HFFc6 (cell line): Measurements from ENCODE around the gene SRSF11. TPM values are rescaled to one million over a fixed set of nuclear protein-coding genes. Genes with fewer than 3 reads are reported as not detected.

Experiments used
- DNase-seq: peaks from one replicate; pipeline ENCODE4 v3.0.0-alpha.2; 2018
- H3K27ac Mint-ChIP-seq: 2 replicates; pipeline ENCODE4 v1.8.0; 2020; ENCODE audit warnings: mild to moderate bottlenecking, mixed read lengths
- H3K27me3 Mint-ChIP-seq: 2 replicates; pipeline ENCODE4 v1.8.0; 2021; ENCODE audit warnings: mild to moderate bottlenecking, moderate library complexity, mixed read lengths; ENCODE audit not compliant: insufficient read depth
- H3K36me3 Mint-ChIP-seq: 2 replicates; pipeline ENCODE4 v1.8.0; 2021; ENCODE audit warnings: low read depth, mixed read lengths
- H3K4me1 Mint-ChIP-seq: 2 replicates; pipeline ENCODE4 v1.8.0; 2020; ENCODE audit warnings: low read depth, mixed read lengths
- H3K4me3 Mint-ChIP-seq: 2 replicates; pipeline ENCODE4 v1.8.0; 2020; ENCODE audit warnings: mild to moderate bottlenecking, moderate library complexity, mixed read lengths
- H3K9me3 Mint-ChIP-seq: 2 replicates; pipeline ENCODE4 v1.8.0; 2020; ENCODE audit warnings: mild to moderate bottlenecking, mixed read lengths
- total RNA-seq, 6 experiments: library from RNA; stranded (reverse); fragmentation: NEBNext Ultra II Directional; extraction: Animal tissue kit (Norgen Biotek cat#: 25700); gene quantifications; 2 replicates in 1 of 6; 3 replicates in 5 of 6; pipeline ENCODE4 v1.2.3, GENCODE V29; 2021
- TF ChIP-seq, protein P1 (sequence below): fragments of 200-600 bp; sonication (generic); IDR thresholded peaks from 2 replicates; pipeline ENCODE4 v1.5.0; 2021; ENCODE audit warnings: antibody characterized with exemption, mild to moderate bottlenecking

Gene SRSF11
- total RNA-seq, 6 experiments from 2014 or later: 94.9 to 107 (median 100) TPM

- H3K27ac Mint-ChIP-seq: no peak overlapping the region
- H3K36me3 Mint-ChIP-seq: peaks cover 26% of the 10 kb centered on the region
- TF ChIP-seq, protein P1, sequence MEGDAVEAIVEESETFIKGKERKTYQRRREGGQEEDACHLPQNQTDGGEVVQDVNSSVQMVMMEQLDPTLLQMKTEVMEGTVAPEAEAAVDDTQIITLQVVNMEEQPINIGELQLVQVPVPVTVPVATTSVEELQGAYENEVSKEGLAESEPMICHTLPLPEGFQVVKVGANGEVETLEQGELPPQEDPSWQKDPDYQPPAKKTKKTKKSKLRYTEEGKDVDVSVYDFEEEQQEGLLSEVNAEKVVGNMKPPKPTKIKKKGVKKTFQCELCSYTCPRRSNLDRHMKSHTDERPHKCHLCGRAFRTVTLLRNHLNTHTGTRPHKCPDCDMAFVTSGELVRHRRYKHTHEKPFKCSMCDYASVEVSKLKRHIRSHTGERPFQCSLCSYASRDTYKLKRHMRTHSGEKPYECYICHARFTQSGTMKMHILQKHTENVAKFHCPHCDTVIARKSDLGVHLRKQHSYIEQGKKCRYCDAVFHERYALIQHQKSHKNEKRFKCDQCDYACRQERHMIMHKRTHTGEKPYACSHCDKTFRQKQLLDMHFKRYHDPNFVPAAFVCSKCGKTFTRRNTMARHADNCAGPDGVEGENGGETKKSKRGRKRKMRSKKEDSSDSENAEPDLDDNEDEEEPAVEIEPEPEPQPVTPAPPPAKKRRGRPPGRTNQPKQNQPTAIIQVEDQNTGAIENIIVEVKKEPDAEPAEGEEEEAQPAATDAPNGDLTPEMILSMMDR: no peak
- H3K4me3 Mint-ChIP-seq: no peak overlapping the region
- peaks cover 79% of the 10 kb centered on the region for H3K4me1 Mint-ChIP-seq
- H3K27me3 Mint-ChIP-seq: peaks cover 3% of the 10 kb centered on the region; the same call in 1 of the 2 replicates
- DNase-seq: no peak
- no peaks in the 10 kb centered on the region for H3K9me3 Mint-ChIP-seq
Measured at GRCh38 chr1:70224954-70225353, 3.8 kb downstream of the SRSF11 start.

- Mint-ChIP-seq H3K4me1 (peaks cover 68% of the 10 kb centered on the region), H3K36me3 (peaks cover 33% of the 10 kb centered on the region), H3K4me3 (no peak overlapping the region; the same call in 1 of the 2 replicates), H3K9me3 (no peaks in the 10 kb centered on the region), H3K27ac (peak overlapping the region; percentile 45), H3K27me3 (no peaks in the 10 kb centered on the region)
- TF ChIP-seq, protein P1: no peak
- no peak for DNase-seq
Measured at GRCh38 chr1:70227439-70227838, 6.3 kb downstream of the SRSF11 start.

DNA sequence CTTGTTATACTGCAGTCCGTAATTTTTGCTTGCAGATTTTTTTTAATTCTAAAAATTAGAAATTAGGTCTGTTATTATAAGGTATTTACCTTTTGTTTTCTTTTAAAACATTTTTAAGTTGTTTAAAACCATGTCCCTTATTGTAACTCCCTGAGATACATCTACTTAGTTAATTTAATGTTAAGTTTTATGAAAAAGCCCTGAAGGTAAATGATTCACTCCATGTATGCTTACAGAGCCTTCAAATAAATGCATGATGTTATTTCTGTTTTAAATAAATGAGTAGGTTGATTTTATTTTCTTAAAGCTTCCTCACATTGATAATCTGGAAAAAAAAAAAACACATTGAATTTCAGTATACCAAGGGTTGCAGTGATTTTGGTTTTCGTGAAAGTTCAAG lies 7.5 kb downstream of the SRSF11 start:
- no peak overlapping the region for H3K4me3 Mint-ChIP-seq
- H3K36me3 Mint-ChIP-seq: peaks cover 30% of the 10 kb centered on the region
- no peak overlapping the region for H3K27ac Mint-ChIP-seq
- peaks cover 56% of the 10 kb centered on the region for H3K4me1 Mint-ChIP-seq
- TF ChIP-seq, protein P1: no peak
- H3K27me3 Mint-ChIP-seq: no peaks in the 10 kb centered on the region
- H3K9me3 Mint-ChIP-seq: no peaks in the 10 kb centered on the region
- no peak for DNase-seq

- H3K27ac Mint-ChIP-seq: no peak overlapping the region
- peaks cover 43% of the 10 kb centered on the region for H3K36me3 Mint-ChIP-seq
- TF ChIP-seq, protein P1: no peak
- H3K4me3 Mint-ChIP-seq: no peak overlapping the region
- H3K4me1 Mint-ChIP-seq: peaks cover 30% of the 10 kb centered on the region
- no peaks in the 10 kb centered on the region for H3K9me3 Mint-ChIP-seq
- H3K27me3 Mint-ChIP-seq: no peaks in the 10 kb centered on the region
- DNase-seq: no peak
Measured at GRCh38 chr1:70231475-70231874, 10.3 kb downstream of the SRSF11 start.

GRCh38 chr1:70234733-70235132 lies 13.6 kb downstream of the SRSF11 start:
- Mint-ChIP-seq H3K4me3 (no peak overlapping the region), H3K9me3 (no peaks in the 10 kb centered on the region), H3K27ac (no peak overlapping the region), H3K27me3 (no peaks in the 10 kb centered on the region), H3K4me1 (peaks cover under 1% of the 10 kb centered on the region; the same call in 1 of the 2 replicates), H3K36me3 (peaks cover 43% of the 10 kb centered on the region)
- no peak for DNase-seq
- TF ChIP-seq, protein P1: no peak

- Mint-ChIP-seq H3K27me3 (no peaks in the 10 kb centered on the region; the same call in 1 of the 2 replicates), H3K27ac (no peak overlapping the region), H3K9me3 (no peaks in the 10 kb centered on the region), H3K4me3 (no peak overlapping the region), H3K4me1 (no peaks in the 10 kb centered on the region), H3K36me3 (peaks cover 33% of the 10 kb centered on the region)
- TF ChIP-seq, protein P1: no peak
- no peak for DNase-seq
Measured at GRCh38 chr1:70239940-70240339, 18.8 kb downstream of the SRSF11 start.
